PFSK-1 (cell line): ENCODE results near the gene DEFB116. TPM values are rescaled to one million over a fixed set of nuclear protein-coding genes. Genes with fewer than 3 reads are reported as not detected.

ENCODE experiments used
- FOXP2 ChIP-seq: optimal IDR thresholded peaks from 2 replicates; pipeline ENCODE3; 2011; ENCODE audit warnings: borderline replicate concordance, control low read depth, inconsistent platforms; ENCODE audit not compliant: insufficient read depth; ENCODE audit errors: extremely low read length, extremely low read depth
- POLR2AphosphoS5 ChIP-seq: IDR thresholded peaks from 2 replicates; pipeline ENCODE4 v1.6.1; 2012; ENCODE audit warnings: low read depth, mild to moderate bottlenecking, control low read depth, low read length, moderate library complexity
- REST ChIP-seq, 2 experiments: IDR thresholded peaks; 2 replicates each; pipeline versions ENCODE4 v1.6.1 to v1.8.0; 2011 to 2012; ENCODE audit warnings: low read depth in 2 of 2, low read length in 2 of 2, control low read depth in 1 of 2, inconsistent platforms in 1 of 2, mild to moderate bottlenecking in 1 of 2, moderate library complexity in 1 of 2; ENCODE audit not compliant: insufficient read depth in 1 of 2
- SIN3A ChIP-seq: IDR thresholded peaks from 2 replicates; pipeline ENCODE4 v1.6.1; 2012; ENCODE audit warnings: mild to moderate bottlenecking, low read length, moderate library complexity, borderline replicate concordance; ENCODE audit not compliant: insufficient read depth
- TAF1 ChIP-seq: IDR thresholded peaks from 2 replicates; pipeline ENCODE4 v1.6.1; 2012; ENCODE audit warnings: low read length, control low read depth, borderline replicate concordance; ENCODE audit not compliant: insufficient read depth
- polyA plus RNA-seq: library from polyadenylated mRNA; unstranded; fragments of >200 nt; gene quantifications from one replicate; pipeline ENCODE4 v1.2.1, GENCODE V29; 2012; ENCODE audit warnings: low read depth, missing spikeins; ENCODE audit not compliant: insufficient read length

Gene DEFB116
- polyA plus RNA-seq, result not detected

- TF ChIP-seq TAF1 (no peak), POLR2AphosphoS5 (no peak), FOXP2 (no peak), REST (IDR thresholded peaks at IDR 0.05; ENCODE audit: insufficient read depth in 1 of 2, low read depth in 2 of 2, low read length in 2 of 2) (no peak), SIN3A (no peak)
Measured at GRCh38 chr20:31308535-31309162, at the start of gene DEFB116. TSS of gene DEFB116 (minus strand) at chr20:31308585. CDS start at chr20:31308585, 0 bp downstream.

GRCh38 chr20:31355981-31356380, 47.6 kb upstream of the DEFB116 start:
- TF ChIP-seq POLR2AphosphoS5 (no peak), REST (IDR thresholded peaks at IDR 0.05; ENCODE audit: insufficient read depth in 1 of 2, low read depth in 2 of 2, low read length in 2 of 2) (no peak), SIN3A (no peak), TAF1 (no peak), FOXP2 (no peak)

GRCh38 chr20:31341470-31341869, 33.1 kb upstream of the DEFB116 start:
- TF ChIP-seq SIN3A, result no peak

GRCh38 chr20:31330893-31331292, 22.5 kb upstream of the DEFB116 start:
- no peak for TF ChIP-seq POLR2AphosphoS5
- TF ChIP-seq TAF1, result no peak
- TF ChIP-seq REST (IDR thresholded peaks at IDR 0.05; ENCODE audit: insufficient read depth in 1 of 2, low read depth in 2 of 2, low read length in 2 of 2), result no peak
- no peak for TF ChIP-seq SIN3A
- TF ChIP-seq FOXP2, result no peak

GRCh38 chr20:31322504-31322903, 14.1 kb upstream of the DEFB116 start:
- no peak for TF ChIP-seq REST (IDR thresholded peaks at IDR 0.05; ENCODE audit: insufficient read depth in 1 of 2, low read depth in 2 of 2, low read length in 2 of 2)
- TF ChIP-seq SIN3A, result no peak
- no peak for TF ChIP-seq POLR2AphosphoS5
- no peak for TF ChIP-seq TAF1
- no peak for TF ChIP-seq FOXP2
